CD14-positive monocyte (primary cell): ENCODE measurements around the gene EPB41L2. TPM values are rescaled to one million over a fixed set of nuclear protein-coding genes. Genes with fewer than 3 reads are reported as not detected.
A peak's percentile ranks its signal among the peaks of the same experiment; 100 is the strongest.

Experiments used
- DNase-seq, 3 donors: peaks; one replicate each; pipeline ENCODE4 v3.0.0-alpha.2; 2011 to 2022
- H2AFZ ChIP-seq: 2 replicates; pipeline ENCODE4 v1.6.0; 2012; ENCODE audit warnings: mild to moderate bottlenecking, low read depth, low read length, inconsistent platforms; ENCODE audit not compliant: insufficient read depth, poor library complexity, severe bottlenecking
- H3K27ac ChIP-seq, 2 donors: 1 replicate in 1 of 2; 2 replicates in 1 of 2; pipeline ENCODE4 v1.5.1; 2012 to 2013; ENCODE audit warnings: low read length in 2 of 2, control low read depth in 1 of 2, inconsistent platforms in 1 of 2, low read depth in 1 of 2, mild to moderate bottlenecking in 1 of 2
- H3K27me3 ChIP-seq, 2 donors: one replicate each; pipeline versions ENCODE4 v1.6.0 to v1.6.1; 2011 to 2013; ENCODE audit warnings: low read length in 2 of 2; ENCODE audit not compliant: control insufficient read depth in 2 of 2, insufficient read depth in 2 of 2
- H3K36me3 ChIP-seq, 2 donors: replicated peaks in 1 of 2; 1 replicate in 1 of 2; 2 replicates in 1 of 2; pipeline versions ENCODE4 v1.5.1 to v1.6.1; 2012 to 2013; ENCODE audit warnings: low read length in 2 of 2, control low read depth in 1 of 2, inconsistent platforms in 1 of 2, mild to moderate bottlenecking in 1 of 2; ENCODE audit not compliant: insufficient read depth in 2 of 2, control insufficient read depth in 1 of 2
- H3K4me1 ChIP-seq, 2 donors: 1 replicate in 1 of 2; 2 replicates in 1 of 2; pipeline versions ENCODE4 v1.5.1 to v1.6.1; 2012 to 2013; ENCODE audit warnings: low read length in 2 of 2, control low read depth in 1 of 2, inconsistent platforms in 1 of 2, mild to moderate bottlenecking in 1 of 2, moderate library complexity in 1 of 2; ENCODE audit not compliant: insufficient read depth in 2 of 2, control insufficient read depth in 1 of 2
- H3K4me2 ChIP-seq: replicated peaks from 2 replicates; pipeline ENCODE3; 2012; ENCODE audit warnings: low read length, moderate library complexity, mild to moderate bottlenecking; ENCODE audit not compliant: poor library complexity, severe bottlenecking; ENCODE audit errors: extremely low read depth
- H3K4me3 ChIP-seq, 3 experiments: fragments of 200-600 bp in 1 of 3; sonication (generic) in 1 of 3; replicated peaks in 1 of 3; 1 replicate in 2 of 3; 2 replicates in 1 of 3; pipeline ENCODE4 v1.5.1; 2011 to 2013; ENCODE audit warnings: low read length in 3 of 3, mild to moderate bottlenecking in 3 of 3, control low read depth in 2 of 3, low read depth in 2 of 3, inconsistent platforms in 1 of 3, moderate library complexity in 1 of 3
- H3K79me2 ChIP-seq: 2 replicates; pipeline ENCODE4 v1.6.0; 2012; ENCODE audit warnings: mild to moderate bottlenecking, control low read depth, inconsistent platforms, low read length, moderate library complexity; ENCODE audit not compliant: insufficient read depth
- H3K9ac ChIP-seq: 2 replicates; pipeline ENCODE4 v1.6.0; 2017; ENCODE audit warnings: low read length, mild to moderate bottlenecking; ENCODE audit not compliant: insufficient read depth, poor library complexity, severe bottlenecking
- H3K9me3 ChIP-seq, 2 donors: replicated peaks in 1 of 2; 1 replicate in 1 of 2; 2 replicates in 1 of 2; pipeline versions ENCODE4 v1.5.1 to v1.6.1; 2012 to 2013; ENCODE audit warnings: low read length in 2 of 2, control low read depth in 1 of 2; ENCODE audit not compliant: control insufficient read depth in 1 of 2, insufficient read depth in 1 of 2
- H4K20me1 ChIP-seq: 2 replicates; pipeline ENCODE4 v1.6.0; 2012; ENCODE audit warnings: mild to moderate bottlenecking, low read length, control low read depth, moderate library complexity; ENCODE audit not compliant: insufficient read depth
- H3K27ac Mint-ChIP-seq, 7 donors: one replicate each; pipeline ENCODE4 v1.8.0; 2020; ENCODE audit warnings: mild to moderate bottlenecking in 7 of 7, mixed read lengths in 7 of 7, moderate library complexity in 6 of 7, inconsistent platforms in 2 of 7
- H3K27me3 Mint-ChIP-seq, 3 donors: one replicate each; pipeline ENCODE4 v1.8.0; 2021 to 2022; ENCODE audit warnings: low read depth in 3 of 3, mild to moderate bottlenecking in 3 of 3, mixed read lengths in 3 of 3, moderate library complexity in 3 of 3, inconsistent platforms in 1 of 3
- H3K36me3 Mint-ChIP-seq, 2 donors: one replicate each; pipeline ENCODE4 v1.8.0; 2020; ENCODE audit warnings: mixed read lengths in 2 of 2, inconsistent platforms in 1 of 2, mild to moderate bottlenecking in 1 of 2
- H3K4me1 Mint-ChIP-seq: one replicate; pipeline ENCODE4 v1.8.0; 2020; ENCODE audit warnings: mild to moderate bottlenecking, mixed read lengths
- H3K4me3 Mint-ChIP-seq, 2 donors: one replicate each; pipeline ENCODE4 v1.8.0; 2020; ENCODE audit warnings: mild to moderate bottlenecking in 2 of 2, mixed read lengths in 2 of 2, moderate library complexity in 1 of 2
- H3K9me3 Mint-ChIP-seq, 7 donors: one replicate each; pipeline ENCODE4 v1.8.0; 2020 to 2022; ENCODE audit warnings: mixed read lengths in 7 of 7, mild to moderate bottlenecking in 6 of 7, moderate library complexity in 6 of 7, inconsistent platforms in 2 of 7
- CTCF ChIP-seq: fragments of 200-600 bp; IDR thresholded peaks from one replicate; pipeline ENCODE4 v1.8.0; 2022; ENCODE audit warnings: antibody characterized with exemption, mild to moderate bottlenecking
- WGBS: methylation state at CpG from one replicate; pipeline ENCODE4 v1.1.5; 2013; ENCODE audit warnings: missing lambda C conversion rate; ENCODE audit not compliant: insufficient coverage; 5-methylcytosine and 5-hydroxymethylcytosine counted together
- intact Hi-C, 2 donors: fragments of 100-400 bp; cut with micrococcal nuclease; formaldehyde crosslinking; loops; one replicate each; pipeline versions ENCODE4 v1.15.0 to v1.15.1; 2023
- polyA plus RNA-seq, 3 donors: library from polyadenylated mRNA; depleted of rRNA in 1 of 3; unstranded in 2 of 3; stranded (reverse) in 1 of 3; fragments of 300-500 nt in 2 of 3; fragments of >200 nt in 1 of 3; fragmentation: Illumina TruSeq in 2 of 3; gene quantifications; 1 replicate in 2 of 3; 2 replicates in 1 of 3; pipeline ENCODE4 v1.2.3, GENCODE V29; 2012 to 2021

The EPB41L2 gene
- polyA plus RNA-seq, 3 donors: 3.4 to 7.2 (median 4.6) TPM

GRCh38 chr6:130913120-130913519 is 149.9 kb downstream of the EPB41L2 start:
- H4K20me1 ChIP-seq: no peaks in the 10 kb centered on the region
- no peaks in the 10 kb centered on the region for H3K9me3 ChIP-seq
- peaks cover 2 to 13% (median 5%) of the 10 kb centered on the region in 7 donors for H3K9me3 Mint-ChIP-seq
- no peak overlapping the region for H3K4me3 ChIP-seq
- no peaks in the 10 kb centered on the region for H3K27me3 ChIP-seq
- H3K27me3 Mint-ChIP-seq: peaks cover 0 to 2% (median 0%) of the 10 kb centered on the region in 3 donors
- no CpG with 5 or more reads among the region's 4 CpGs for WGBS
- no peak overlapping the region for H3K4me3 Mint-ChIP-seq
- no peak overlapping the region for H3K4me2 ChIP-seq
- no peaks in the 10 kb centered on the region for H3K36me3 ChIP-seq
- no peak overlapping the region for H3K27ac ChIP-seq
- TF ChIP-seq CTCF: no peak
- H3K36me3 Mint-ChIP-seq: peaks cover 0 to 2% of the 10 kb centered on the region in 2 donors
- intact Hi-C loops: no loop called here
- H3K9ac ChIP-seq: no peak overlapping the region
- no peak overlapping the region for H2AFZ ChIP-seq
- H3K27ac Mint-ChIP-seq: peak overlapping the region in 1 of 7 donors; percentile 2
- no peaks in the 10 kb centered on the region for H3K79me2 ChIP-seq
- H3K4me1 Mint-ChIP-seq: peaks cover 2% of the 10 kb centered on the region
- no peak for DNase-seq
- H3K4me1 ChIP-seq: no peaks in the 10 kb centered on the region

- H3K4me2 ChIP-seq: no peak overlapping the region
- H3K79me2 ChIP-seq: no peaks in the 10 kb centered on the region
- Mint-ChIP-seq H3K36me3 (peaks cover 0 to 2% of the 10 kb centered on the region in 2 donors), H3K27ac (no peak overlapping the region), H3K4me3 (no peak overlapping the region), H3K9me3 (peaks cover 2 to 13% (median 5%) of the 10 kb centered on the region in 7 donors), H3K4me1 (peaks cover 2% of the 10 kb centered on the region), H3K27me3 (peaks cover 0 to 2% (median 0%) of the 10 kb centered on the region in 3 donors)
- no peak overlapping the region for H3K27ac ChIP-seq
- no peaks in the 10 kb centered on the region for H3K4me1 ChIP-seq
- no peak for DNase-seq
- H3K9ac ChIP-seq: no peak overlapping the region
- H3K9me3 ChIP-seq: no peaks in the 10 kb centered on the region
- H4K20me1 ChIP-seq: no peaks in the 10 kb centered on the region
- no peak overlapping the region for H3K4me3 ChIP-seq
- no peaks in the 10 kb centered on the region for H3K36me3 ChIP-seq
- H2AFZ ChIP-seq: no peak overlapping the region
- no peak for TF ChIP-seq CTCF
- WGBS: 93% methylated on average over 3 of the region's 4 CpGs
- intact Hi-C loops: no loop called here
- no peaks in the 10 kb centered on the region for H3K27me3 ChIP-seq
These were observed 150.6 kb downstream of the EPB41L2 start for GRCh38 chr6:130912434-130912833.
